Measurements from ENCODE around the gene CDKAL1.
"Not testable (repeated sequence)": the region's sequence is repeated elsewhere in the genome, so short reads cannot be mapped to it uniquely, and the experiment has no call there.

Gene CDKAL1

DNA sequence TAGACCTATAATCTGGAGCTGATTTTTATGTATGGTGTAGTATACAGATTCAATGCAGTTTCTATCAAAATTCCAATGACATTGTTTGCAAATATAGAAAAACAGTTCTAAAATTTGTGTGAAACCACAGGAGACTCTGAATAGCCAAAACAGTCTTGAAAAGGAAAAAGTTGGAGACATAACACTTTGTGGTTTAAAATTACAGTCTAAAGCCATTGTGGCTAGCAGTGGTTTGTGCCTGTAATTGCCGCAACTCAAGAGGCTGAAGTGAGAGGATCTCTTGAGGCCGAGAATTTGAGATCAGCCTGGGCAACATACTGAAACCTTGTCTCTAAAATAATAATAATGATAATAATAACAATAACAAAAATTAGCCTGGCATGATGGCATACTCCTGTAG lies 213.7 kb downstream of the CDKAL1 start:
- DNase-seq, result no peak

- DNase-seq, result no peak
These were observed 217.2 kb downstream of the CDKAL1 start for GRCh38 chr6:20751293-20751935.

GRCh38 chr6:20755631-20756030 lies 221.4 kb downstream of the CDKAL1 start:
- no peak for DNase-seq

DNA sequence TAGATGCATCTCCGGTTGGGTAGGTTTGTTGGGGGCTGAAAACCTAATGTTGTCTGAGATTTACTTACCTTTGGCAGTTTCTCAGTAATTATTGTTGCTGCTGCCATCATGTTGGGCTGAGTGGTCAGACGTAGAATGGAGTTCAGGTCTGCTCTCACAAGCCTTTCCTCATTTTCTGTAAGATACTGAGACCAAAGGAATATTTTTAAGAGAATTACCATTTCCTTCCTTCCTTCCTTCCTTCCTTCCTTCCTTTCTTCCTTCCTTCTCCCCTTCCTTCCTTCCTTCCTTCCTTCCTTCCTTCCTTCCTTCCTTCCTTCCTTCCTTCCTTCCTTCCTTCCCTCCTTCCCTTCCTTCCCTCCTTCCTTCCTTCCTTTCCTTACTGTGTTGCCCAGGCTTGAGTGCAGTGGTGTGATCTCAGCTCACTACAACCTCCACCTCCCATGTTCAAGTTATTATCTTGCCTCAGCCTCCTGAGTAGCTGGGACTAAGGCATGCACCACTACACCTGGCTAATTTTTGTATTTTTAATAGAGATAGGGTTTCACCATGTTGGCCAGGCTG lies 222.4 kb downstream of the CDKAL1 start:
- not testable (repeated sequence) for DNase-seq

- DNase-seq, result no peak
These were observed 223.5 kb downstream of the CDKAL1 start for GRCh38 chr6:20757761-20758160.

DNA sequence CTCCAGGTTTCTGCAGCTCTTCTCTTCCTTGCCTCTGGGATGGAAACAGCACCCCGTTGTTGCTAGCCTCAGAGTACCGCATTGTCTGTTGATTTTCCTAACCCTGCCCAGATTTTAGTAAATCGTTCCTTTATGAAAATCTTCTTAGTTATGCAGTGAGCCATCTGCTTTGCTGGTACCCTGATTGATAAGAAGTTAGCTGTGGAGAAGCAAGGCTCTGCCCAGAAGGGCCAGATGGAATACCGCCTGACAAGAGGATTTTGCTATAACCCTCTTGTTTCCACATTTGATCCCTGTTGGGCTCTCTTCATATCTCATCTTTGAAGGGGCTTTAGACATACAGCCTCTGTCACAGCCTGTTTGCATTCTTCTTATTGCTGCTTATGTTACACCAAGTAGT lies 229.0 kb downstream of the CDKAL1 start:
- DNase-seq, result no peak

DNA sequence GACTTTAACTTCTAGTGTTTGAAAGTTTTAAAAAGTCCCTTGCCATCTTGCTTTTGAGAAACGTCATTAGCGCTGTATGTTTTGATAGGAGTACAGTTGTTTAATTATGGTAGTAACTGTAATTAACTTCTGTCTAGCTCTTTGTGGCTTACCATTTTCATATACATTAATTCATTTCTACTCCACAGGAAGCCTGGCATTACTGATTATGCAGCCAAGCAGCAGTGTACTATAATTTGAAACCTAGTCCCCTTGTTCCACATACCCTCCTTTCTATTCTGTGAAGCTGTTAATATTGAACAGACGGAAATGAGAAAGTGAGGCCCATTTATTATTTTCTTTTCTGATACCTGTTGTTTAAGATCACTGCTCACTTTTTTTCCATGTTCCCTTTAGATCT lies 235.4 kb downstream of the CDKAL1 start:
- DNase-seq, result no peak

GRCh38 chr6:20770773-20771172 lies 236.5 kb downstream of the CDKAL1 start:
- no peak for DNase-seq

DNA sequence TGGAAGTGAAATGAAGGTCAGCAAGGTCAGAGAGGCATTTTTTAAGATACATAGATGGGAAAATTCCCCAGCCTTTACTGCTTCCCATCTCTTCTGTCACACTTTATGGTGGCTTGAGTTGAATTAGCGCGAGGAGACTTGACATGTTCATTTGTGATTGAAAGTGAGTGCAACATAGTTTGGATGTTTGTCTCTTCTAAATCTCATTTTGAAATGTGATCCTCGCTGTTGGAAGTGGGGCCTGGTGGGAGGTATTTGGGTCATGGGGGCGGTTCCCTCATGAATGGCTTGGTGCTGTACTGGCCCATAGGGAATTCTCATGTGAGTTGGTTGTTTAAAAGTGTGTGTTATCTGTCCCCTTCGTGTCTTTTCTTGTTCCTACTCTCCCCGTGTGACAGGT lies 237.2 kb downstream of the CDKAL1 start:
- DNase-seq, result no peak

DNA sequence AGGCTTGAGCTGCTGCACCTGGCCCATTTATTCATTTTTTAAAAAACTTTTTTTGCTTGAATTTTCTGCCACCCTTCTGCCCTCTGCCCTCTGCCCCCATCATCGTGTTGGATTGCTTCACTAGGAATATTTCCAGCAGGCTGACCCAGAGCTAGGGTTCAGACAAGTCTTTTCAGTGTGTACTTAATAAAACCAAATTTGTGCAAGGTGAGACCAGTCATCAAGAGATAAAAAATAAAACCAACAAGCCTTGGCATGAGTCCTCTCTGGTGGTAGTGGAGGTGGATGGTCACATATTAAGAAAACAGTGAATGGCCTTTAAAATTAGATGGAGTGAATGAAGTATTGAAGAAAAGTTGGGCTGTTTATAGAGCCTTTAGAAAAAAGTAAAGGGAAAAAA lies 239.6 kb downstream of the CDKAL1 start:
- DNase-seq, result no peak

- no peak for DNase-seq
These were observed 241.7 kb downstream of the CDKAL1 start for GRCh38 chr6:20775981-20776380.

GRCh38 chr6:20777801-20778200 lies 243.5 kb downstream of the CDKAL1 start:
- no peak for DNase-seq

DNA sequence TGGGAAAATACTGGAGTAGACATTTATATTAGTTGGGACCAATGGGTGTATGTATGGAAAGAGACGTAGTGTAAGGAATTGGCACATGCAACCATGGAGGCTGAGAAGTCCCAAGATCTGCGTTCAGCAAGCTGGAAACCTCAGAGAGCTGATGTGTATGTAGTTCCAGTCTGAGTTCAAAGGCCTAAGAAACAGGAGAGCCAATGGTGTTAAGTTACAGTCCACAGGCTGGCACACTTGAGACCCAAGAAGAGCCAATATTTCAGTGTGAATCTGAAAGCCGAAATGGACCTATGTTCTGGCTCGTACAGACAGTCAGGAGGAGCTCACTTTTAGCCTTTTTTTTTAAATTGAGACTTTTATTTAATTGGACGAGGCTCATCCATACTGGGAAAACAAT lies 244.2 kb downstream of the CDKAL1 start:
- DNase-seq, result no peak

DNA sequence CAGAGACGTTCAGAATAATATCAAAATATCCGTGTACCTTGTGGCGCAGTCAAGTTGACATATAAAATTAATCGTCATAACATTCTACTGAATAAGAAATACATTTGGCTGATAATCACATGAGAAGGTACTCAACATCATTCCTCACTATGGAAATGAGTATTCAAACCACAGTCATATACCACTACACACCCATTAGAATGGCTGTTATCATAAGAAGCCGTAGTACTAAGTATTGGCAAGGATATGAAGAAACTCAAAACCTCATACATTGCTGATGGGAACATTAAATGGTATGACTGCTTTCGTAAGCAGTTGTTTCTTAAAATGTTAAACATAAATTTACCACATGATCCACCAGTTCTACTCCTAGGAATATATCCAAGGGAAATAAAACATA lies 244.7 kb downstream of the CDKAL1 start:
- no peak for DNase-seq

- DNase-seq, result no peak
These were observed 254.9 kb downstream of the CDKAL1 start for GRCh38 chr6:20789162-20789561.

GRCh38 chr6:20790032-20790791 lies 256.0 kb downstream of the CDKAL1 start:
- no peak for DNase-seq

DNA sequence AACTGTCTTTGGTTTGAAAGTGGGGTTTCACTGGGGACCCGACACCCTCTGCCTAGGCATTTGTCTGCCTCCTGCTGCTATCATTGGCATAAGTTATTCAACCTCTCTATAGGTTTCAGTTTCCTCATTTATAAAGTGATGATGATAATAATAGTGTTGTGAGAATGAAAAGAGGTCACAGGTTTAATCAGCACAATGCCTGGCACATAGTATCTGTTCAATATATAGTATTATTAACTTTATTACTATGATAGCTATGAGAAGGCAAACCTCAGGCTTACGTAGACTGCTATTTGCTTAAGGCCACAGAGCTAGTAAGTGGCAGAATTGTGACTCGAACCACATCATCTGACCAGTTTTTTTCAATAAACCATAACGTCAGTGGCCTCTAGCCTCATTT lies 256.8 kb downstream of the CDKAL1 start:
- DNase-seq, result no peak

GRCh38 chr6:20791944-20792343 lies 257.7 kb downstream of the CDKAL1 start:
- DNase-seq, result no peak

DNA sequence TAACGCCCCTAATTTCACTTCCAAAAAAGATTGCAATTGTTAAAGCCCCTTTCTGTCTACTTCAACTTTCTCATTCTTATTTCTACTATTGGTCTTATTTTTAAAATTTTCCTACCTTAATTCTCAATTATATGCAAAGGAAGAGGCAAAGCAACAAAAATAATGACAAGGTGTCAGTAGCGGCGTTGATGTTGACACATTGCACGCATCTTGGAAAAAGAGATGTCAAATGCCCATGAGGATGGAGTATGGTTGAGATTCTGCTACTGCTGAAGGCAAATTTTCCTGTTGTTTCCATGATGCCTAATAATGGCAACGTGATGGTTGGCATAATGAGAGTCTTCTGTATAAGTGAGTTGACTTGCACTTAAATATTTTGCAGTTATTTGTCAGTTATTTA lies 258.9 kb downstream of the CDKAL1 start:
- no peak for DNase-seq

DNA sequence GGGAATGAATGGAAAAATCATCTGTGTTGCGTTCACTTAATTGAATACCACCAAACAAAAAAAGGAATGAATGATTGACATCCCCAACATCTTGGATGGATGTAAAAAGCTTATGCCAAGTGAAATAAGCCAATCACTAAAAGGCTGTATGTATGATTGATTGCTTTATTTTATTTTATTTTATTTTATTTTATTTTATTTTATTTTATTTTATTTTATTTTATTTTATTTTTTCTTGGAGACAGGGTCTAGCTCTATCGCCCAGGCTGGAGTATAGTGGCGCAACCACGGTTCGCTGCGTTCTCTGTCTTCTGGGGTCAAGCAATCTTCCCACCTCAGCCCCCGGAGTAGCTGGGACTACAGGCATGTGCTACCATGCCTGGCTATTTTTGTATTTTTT lies 263.3 kb downstream of the CDKAL1 start:
- no peak for DNase-seq

DNA sequence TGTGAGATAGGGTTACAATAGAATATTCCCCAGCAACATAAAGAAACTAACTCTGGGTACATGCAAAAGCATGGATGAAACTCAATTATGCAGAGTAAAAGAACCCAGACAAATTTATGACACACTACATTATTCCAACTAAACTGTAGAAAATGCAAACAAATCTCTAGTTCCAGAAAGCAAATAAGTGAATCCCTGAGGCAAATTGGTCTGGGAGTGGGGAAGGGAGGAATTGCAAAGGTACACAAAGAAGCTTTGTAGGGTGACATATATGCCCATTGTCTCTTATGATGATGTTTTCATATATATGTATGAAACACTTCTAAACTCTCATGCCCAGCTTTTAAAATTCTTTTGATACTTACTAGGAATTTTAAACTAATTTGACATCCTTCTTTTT lies 266.0 kb downstream of the CDKAL1 start:
- DNase-seq, result no peak

DNA sequence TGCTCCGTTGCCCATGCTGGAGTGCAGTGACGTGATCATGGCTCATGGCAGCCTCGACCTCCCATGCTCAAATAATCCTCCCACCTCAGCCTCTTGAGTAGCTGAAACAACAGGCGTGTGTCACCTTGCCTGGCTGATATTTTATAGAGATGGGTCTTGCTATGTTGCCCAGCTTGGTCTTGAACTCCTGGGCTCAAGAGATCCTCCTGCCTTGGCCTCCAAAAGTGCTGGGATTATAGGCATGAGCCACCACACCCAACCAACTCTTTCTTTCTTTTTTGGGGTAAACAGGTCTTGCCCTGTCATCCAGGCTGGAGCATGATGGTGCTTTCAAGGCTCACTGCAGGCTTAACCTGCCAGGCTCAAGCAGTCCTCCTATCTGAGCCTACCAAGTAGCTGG lies 266.4 kb downstream of the CDKAL1 start:
- no peak for DNase-seq

DNA sequence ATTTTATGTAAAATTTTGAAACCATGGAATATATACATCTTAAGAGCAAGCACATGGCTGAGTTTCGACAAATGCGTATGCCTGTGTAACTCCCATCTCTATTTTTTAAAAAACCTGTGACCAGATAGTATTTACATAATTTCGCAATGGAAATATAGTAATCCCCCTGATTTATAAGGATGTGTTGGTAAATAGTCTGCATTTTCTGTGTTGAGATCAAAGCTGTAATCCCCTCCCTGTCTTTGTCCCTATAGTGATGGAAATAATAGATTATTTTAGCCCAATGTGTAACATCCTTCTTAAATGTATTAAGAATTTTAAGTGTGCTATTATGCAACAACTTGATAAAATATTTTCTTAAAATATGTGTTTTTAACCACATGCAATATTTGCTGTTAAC lies 267.3 kb downstream of the CDKAL1 start:
- no peak for DNase-seq

DNA sequence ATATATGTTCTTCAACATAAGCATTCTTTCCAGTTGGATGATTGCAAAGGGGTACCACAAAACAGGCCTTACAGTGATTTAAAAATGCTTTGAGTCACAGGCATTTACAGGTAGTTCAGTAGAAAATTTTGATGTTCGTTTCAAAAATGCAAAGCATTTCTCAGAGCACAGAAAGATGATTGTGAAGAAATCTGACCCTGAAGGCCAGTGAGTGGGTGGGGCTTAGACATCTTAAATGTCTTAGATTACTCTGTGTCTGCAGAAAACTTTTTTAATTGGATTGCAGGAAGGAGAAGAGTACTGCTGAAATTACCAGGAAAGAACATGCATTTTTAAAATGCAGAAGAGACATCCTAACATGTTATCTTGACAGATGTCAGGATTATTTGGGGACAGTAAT lies 268.3 kb downstream of the CDKAL1 start:
- no peak for DNase-seq

DNA sequence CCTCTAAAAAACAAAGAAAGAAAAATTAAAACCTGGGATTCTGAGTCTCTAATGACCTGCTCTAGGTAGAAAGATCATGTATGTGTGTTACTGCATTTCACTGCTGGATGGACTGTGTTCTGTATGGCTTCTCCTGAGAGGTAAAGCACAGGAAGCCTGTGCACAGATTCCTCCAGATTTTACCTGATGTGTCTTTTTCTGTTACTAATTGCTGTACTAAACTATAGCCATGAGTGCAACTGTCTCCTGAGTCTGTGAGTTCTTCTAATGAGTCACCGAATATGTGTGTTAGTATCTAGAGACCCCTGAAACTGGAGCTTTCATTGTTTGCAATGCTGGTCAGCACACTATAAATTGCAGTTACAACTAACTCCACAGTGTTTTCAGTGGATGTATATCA lies 270.8 kb downstream of the CDKAL1 start:
- DNase-seq, result no peak
